Mesothelial cell of epicardium (in vitro differentiated cells): ENCODE results near the gene AP2B1. TPM values are rescaled to one million over a fixed set of nuclear protein-coding genes. Genes with fewer than 3 reads are reported as not detected.
A peak's percentile ranks its signal among the peaks of the same experiment; 100 is the strongest.

ENCODE experiments used
- DNase-seq, 2 experiments: peaks; one replicate each; pipeline ENCODE4 v3.0.0; 2021; ENCODE audit warnings: low spot score in 2 of 2; ENCODE audit not compliant: unreplicated experiment in 2 of 2
- H3K27ac Mint-ChIP-seq: 2 replicates; pipeline ENCODE4 v1.8.0; 2021; ENCODE audit warnings: mixed read lengths
- H3K27me3 Mint-ChIP-seq: 2 replicates; pipeline ENCODE4 v1.8.0; 2021; ENCODE audit warnings: low read depth, mixed read lengths
- H3K36me3 Mint-ChIP-seq: 2 replicates; pipeline ENCODE4 v1.8.0; 2021; ENCODE audit warnings: mixed read lengths
- H3K4me1 Mint-ChIP-seq: 2 replicates; pipeline ENCODE4 v1.8.0; 2021; ENCODE audit warnings: mixed read lengths
- H3K4me3 Mint-ChIP-seq: 2 replicates; pipeline ENCODE4 v1.8.0; 2021; ENCODE audit warnings: mild to moderate bottlenecking, moderate library complexity, mixed read lengths
- H3K9me3 Mint-ChIP-seq: 2 replicates; pipeline ENCODE4 v1.8.0; 2021; ENCODE audit warnings: mixed read lengths
- total RNA-seq: library from RNA; stranded (reverse); gene quantifications from 3 replicates; pipeline ENCODE4 v1.2.1, GENCODE V29; 2021
- TF ChIP-seq, protein P1 (sequence below): fragments of 200-600 bp; sonication (generic); IDR thresholded peaks from one replicate; pipeline ENCODE4 v1.5.0; 2021; ENCODE audit warnings: antibody characterized with exemption; ENCODE audit not compliant: unreplicated experiment

Gene AP2B1
- total RNA-seq, 1 donor from 2014 or later: 155 TPM

- Mint-ChIP-seq H3K27ac (no peak overlapping the region), H3K36me3 (no peaks in the 10 kb centered on the region), H3K27me3 (peaks cover 61% of the 10 kb centered on the region), H3K4me1 (peaks cover 8% of the 10 kb centered on the region), H3K4me3 (no peak overlapping the region), H3K9me3 (no peaks in the 10 kb centered on the region)
- TF ChIP-seq, protein P1, sequence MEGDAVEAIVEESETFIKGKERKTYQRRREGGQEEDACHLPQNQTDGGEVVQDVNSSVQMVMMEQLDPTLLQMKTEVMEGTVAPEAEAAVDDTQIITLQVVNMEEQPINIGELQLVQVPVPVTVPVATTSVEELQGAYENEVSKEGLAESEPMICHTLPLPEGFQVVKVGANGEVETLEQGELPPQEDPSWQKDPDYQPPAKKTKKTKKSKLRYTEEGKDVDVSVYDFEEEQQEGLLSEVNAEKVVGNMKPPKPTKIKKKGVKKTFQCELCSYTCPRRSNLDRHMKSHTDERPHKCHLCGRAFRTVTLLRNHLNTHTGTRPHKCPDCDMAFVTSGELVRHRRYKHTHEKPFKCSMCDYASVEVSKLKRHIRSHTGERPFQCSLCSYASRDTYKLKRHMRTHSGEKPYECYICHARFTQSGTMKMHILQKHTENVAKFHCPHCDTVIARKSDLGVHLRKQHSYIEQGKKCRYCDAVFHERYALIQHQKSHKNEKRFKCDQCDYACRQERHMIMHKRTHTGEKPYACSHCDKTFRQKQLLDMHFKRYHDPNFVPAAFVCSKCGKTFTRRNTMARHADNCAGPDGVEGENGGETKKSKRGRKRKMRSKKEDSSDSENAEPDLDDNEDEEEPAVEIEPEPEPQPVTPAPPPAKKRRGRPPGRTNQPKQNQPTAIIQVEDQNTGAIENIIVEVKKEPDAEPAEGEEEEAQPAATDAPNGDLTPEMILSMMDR: no peak
- no peak for DNase-seq
Measured at GRCh38 chr17:35744830-35745229, 157.7 kb downstream of the AP2B1 start.

GRCh38 chr17:35745246-35745645 lies 158.1 kb downstream of the AP2B1 start:
- TF ChIP-seq, protein P1: no peak
- no peak for DNase-seq
- Mint-ChIP-seq H3K27me3 (peaks cover 60% of the 10 kb centered on the region), H3K4me1 (peaks cover 11% of the 10 kb centered on the region), H3K36me3 (no peaks in the 10 kb centered on the region), H3K27ac (no peak overlapping the region), H3K9me3 (no peaks in the 10 kb centered on the region), H3K4me3 (no peak overlapping the region)

DNA sequence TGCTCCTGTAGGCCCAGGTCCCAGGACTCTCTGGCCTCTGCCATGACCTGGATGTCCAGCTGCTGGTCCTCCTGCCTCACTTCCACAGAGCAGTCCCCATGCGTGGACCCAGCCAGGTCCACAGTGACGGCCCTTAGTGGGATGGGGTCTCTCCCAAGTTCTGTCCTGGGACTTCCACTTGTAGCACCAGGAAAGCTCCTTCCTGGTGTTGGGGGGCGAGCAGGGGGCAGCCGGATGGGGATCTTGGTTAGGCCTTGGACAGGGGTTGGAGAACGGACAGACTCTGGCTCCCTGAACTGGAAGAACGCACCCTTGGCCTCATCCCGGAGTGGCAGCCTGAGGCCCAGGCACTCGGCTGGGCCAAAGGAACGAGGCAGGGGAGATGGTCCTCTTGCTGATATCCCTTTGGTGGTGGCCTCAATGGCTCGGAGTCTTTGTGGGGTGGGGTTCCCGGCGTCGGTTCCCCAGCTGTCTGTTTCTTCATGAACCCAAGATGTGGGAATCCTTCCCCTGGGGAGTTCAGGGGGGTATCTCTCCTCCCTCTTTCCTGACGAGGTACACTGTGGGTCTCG lies 158.7 kb downstream of the AP2B1 start:
- H3K27me3 Mint-ChIP-seq: peaks cover 60% of the 10 kb centered on the region
- no peaks in the 10 kb centered on the region for H3K36me3 Mint-ChIP-seq
- H3K27ac Mint-ChIP-seq: no peak overlapping the region
- TF ChIP-seq, protein P1: no peak
- no peaks in the 10 kb centered on the region for H3K9me3 Mint-ChIP-seq
- DNase-seq: no peak
- H3K4me1 Mint-ChIP-seq: peaks cover 15% of the 10 kb centered on the region
- no peak overlapping the region for H3K4me3 Mint-ChIP-seq

DNA sequence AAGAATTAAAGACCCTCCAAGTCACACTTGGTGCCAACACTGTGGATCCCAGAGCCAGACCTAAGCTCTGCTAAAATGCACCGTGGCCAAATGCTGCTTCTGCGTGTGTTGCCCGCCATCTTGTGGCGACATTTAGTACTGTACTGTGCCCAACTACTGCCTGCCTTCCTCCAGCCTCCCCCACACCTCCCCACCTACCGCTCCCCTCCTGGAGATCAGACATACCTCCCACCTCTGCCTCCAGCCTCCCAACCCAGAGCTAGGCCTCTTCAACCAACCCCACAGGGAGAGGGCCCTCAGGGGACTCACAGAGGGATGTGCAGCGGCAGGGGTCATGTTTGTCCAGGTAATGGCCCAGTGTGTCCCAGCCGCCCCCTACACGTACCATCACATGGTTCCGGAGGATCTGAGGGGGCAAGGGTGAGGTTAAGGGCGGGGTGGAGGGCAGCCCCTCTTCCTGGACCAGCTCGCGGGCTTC lies 160.5 kb downstream of the AP2B1 start:
- H3K4me1 Mint-ChIP-seq: peaks cover 12% of the 10 kb centered on the region
- H3K4me3 Mint-ChIP-seq: no peak overlapping the region
- no peaks in the 10 kb centered on the region for H3K36me3 Mint-ChIP-seq
- no peak overlapping the region for H3K27ac Mint-ChIP-seq
- H3K9me3 Mint-ChIP-seq: no peaks in the 10 kb centered on the region
- peak; percentile 70 to 86 for DNase-seq
- H3K27me3 Mint-ChIP-seq: peaks cover 49% of the 10 kb centered on the region
- TF ChIP-seq, protein P1: peak; percentile 94

- Mint-ChIP-seq H3K4me1 (peaks cover 12% of the 10 kb centered on the region), H3K9me3 (no peaks in the 10 kb centered on the region), H3K4me3 (no peak overlapping the region), H3K27ac (no peak overlapping the region), H3K27me3 (peaks cover 48% of the 10 kb centered on the region), H3K36me3 (no peaks in the 10 kb centered on the region)
- TF ChIP-seq, protein P1: no peak
- DNase-seq: no peak
Measured at GRCh38 chr17:35748341-35748841, 161.3 kb downstream of the AP2B1 start.
